Stimulated activated CD4-positive, alpha-beta T cell treated with anti-CD3 and anti-CD28 coated beads, Interleukin-15, amount 100 ng/mL, for 48 hours (primary cell): ENCODE measurements around the gene OR51I1.

Experiments used
- DNase-seq, 2 donors: peaks; one replicate each; pipeline ENCODE4 v3.0.0-alpha.2; 2020; ENCODE audit warnings: low read depth in 2 of 2

OR51I1 gene, protein sequence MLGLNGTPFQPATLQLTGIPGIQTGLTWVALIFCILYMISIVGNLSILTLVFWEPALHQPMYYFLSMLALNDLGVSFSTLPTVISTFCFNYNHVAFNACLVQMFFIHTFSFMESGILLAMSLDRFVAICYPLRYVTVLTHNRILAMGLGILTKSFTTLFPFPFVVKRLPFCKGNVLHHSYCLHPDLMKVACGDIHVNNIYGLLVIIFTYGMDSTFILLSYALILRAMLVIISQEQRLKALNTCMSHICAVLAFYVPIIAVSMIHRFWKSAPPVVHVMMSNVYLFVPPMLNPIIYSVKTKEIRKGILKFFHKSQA

GRCh38 chr11:5441414-5441813 is at the start of gene OR51I1:
OR51I1 (minus strand) TSS chr11:5441514; CDS start chr11:5441514, 0 bp downstream.
- no peak for DNase-seq

DNA sequence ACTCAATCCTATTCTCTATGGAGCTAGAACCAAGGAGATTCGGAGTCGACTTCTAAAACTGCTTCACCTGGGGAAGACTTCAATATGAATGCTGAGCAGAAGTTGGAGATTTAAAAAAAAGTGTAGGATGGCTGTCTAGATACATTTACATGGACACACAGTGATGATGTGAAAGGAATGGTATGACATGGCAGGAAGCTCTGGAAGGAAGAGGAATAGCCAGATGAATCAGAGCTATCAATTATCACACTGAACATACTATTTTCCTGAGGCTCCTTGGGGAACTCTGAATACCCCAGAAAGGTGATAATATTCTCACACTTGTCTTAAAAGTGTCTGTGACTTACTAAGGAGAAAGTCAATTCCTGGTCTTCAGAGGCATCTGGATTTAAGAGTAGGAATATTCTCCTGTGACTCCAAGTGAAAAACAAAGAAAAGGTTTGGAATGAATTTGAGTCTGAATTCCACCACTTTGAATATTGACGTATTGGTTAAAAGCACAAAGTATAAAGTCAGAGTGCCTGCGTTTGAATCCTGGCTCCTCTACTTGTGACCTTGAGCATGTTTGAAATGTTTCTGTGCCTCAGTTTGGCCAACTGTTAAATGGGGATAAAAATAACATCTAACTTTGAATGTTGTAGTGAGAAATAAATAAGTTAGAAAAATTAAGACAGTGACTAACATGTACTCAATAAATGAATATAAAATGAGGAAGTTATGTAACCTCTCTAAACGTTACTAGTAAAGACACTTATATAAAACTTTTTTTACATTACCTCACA is 48.5 kb upstream of the OR51I1 start:
- no peak for DNase-seq

DNA sequence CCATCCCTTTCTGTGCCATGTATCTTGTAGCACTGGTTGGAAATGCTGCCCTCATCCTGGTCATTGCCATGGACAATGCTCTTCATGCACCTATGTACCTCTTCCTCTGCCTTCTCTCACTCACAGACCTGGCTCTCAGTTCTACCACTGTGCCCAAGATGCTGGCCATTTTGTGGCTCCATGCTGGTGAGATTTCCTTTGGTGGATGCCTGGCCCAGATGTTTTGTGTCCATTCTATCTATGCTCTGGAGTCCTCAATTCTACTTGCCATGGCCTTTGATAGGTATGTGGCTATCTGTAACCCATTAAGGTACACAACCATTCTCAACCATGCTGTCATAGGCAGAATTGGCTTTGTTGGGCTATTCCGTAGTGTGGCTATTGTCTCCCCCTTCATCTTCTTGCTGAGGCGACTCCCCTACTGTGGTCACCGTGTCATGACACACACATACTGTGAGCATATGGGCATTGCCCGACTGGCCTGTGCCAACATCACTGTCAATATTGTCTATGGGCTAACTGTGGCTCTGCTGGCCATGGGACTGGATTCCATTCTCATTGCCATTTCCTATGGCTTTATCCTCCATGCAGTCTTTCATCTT is 47.6 kb upstream of the OR51I1 start:
- no peak for DNase-seq

DNA sequence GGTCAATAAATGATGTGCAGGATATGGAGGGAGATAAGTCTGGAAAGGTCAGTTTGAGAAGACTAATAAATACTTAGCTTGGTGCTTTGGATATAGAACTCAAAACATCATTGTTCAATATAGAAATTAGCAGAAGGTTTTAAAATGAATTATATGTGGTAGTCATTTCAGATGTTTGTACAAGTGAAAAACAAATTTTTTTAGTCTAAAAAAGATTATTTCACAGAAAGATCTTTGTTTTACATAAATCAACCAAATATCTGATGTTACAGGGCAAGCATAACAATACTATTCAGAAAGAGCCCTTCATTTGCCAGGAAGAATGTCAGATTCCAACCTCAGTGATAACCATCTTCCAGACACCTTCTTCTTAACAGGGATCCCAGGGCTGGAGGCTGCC is 47.1 kb upstream of the OR51I1 start, which contains the start of gene OR52D1:
Gene OR52D1 (plus strand): TSS at position 301 of the 400 bp plus-strand sequence. CDS start 22 bp downstream, at position 323.
- no peak for DNase-seq

GRCh38 chr11:5486421-5486820 is 45.1 kb upstream of the OR51I1 start:
- peak; percentile 5 to 7 for DNase-seq

DNA sequence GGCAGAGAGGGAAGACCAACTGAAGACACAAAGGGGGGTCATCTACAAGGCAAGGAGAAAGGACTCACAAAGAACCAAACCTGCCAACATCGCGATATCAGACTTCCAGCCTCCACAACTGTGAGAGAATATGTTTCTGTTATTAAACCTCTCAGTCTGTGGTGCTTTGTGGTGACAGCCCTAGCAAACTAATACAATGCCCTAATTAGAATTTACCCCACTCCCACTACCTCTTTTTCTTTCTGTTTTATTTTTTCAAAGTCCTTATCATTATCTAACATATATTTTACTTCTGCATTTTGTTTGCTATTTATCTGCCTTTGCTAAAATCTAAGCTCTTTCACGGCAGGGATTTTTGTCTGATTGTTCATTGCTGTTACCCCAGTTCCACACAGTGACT is 44.7 kb upstream of the OR51I1 start:
- DNase-seq, result no peak

GRCh38 chr11:5476186-5476819 is 35.0 kb upstream of the OR51I1 start:
- peak in 1 of 2 donors; percentile 15 for DNase-seq

DNA sequence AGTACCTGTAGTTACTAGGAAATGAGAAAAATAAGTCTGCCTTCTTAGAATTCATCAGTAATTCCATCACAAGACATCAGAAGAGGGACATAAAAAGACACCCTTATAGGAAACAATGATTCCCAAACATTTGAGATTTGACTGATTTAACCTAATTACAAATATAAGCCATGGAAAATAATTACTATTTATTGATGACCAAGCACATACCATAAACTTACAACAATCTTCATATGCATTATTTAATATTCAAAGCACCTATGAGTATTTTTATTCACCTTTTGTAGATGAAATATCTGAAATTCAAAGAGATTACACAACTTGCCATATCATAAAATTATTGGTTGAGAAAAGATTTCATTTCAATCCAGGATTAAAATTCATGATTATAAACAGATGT is 32.6 kb upstream of the OR51I1 start:
- no peak for DNase-seq

DNA sequence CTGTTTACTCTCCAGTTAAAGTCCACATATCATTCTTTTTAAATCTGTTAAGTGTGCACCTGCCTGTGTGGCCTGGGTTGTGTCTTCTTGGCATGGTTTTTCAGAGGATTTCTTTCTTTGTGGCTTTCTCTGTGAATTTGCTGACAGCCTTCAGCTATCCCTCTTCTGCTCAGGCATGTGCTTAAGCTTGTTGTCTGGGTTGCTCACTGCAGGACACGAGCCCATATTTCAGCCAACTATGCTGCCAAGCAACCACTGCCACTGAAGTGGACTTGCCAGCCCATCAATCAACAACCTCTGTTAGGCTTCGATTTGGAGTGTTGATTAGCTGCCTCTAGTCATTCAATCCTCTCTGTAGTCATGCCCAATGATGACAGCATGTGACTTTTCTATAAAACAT is 26.2 kb upstream of the OR51I1 start:
- no peak for DNase-seq

- DNase-seq, result no peak
Measured at GRCh38 chr11:5460983-5461621, 19.8 kb upstream of the OR51I1 start.

DNA sequence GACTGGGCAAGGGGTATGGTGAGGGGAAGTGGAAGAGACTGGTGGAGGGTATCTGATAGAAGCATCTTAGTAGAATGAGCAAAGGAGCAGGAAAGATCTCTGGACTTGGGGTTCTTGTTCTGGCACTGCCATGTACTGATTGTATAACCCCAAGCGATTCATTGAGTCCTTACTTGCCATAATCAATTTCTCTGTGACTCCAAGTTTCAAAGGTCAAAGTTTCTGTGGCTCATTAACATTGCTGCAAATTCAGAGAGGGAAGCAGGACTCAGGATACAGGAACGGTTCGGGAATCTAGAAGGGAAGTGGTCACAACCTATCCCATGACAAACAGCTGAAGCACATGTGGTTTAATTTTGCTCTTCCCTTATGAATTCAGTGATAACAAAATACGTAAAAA is 8.1 kb upstream of the OR51I1 start:
- no peak for DNase-seq

DNA sequence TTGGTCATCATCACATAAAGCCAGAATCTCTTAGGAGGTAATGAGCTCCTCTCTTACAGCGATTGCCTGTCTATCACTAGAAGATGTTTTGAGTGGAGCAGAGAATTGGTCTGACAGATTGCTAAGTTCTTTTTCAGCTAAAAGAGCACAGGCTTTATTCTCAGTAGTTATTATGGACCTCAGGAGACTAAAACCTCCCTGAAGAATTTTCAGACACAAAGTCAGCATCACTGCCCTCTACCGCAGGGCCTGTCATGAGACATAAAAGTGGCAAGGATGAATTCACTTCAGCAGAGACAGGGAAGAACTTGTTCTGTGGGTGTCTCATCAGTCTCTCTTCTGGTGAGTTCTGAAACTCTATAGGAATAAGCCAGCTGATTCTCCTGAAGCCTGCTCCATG is 7.7 kb upstream of the OR51I1 start, which contains the start of gene OR51I2:
Gene OR51I2 (plus strand): TSS at position 301 of the 400 bp plus-strand sequence. CDS start 4,166 bp downstream, outside the sequence.
- DNase-seq, result no peak

DNA sequence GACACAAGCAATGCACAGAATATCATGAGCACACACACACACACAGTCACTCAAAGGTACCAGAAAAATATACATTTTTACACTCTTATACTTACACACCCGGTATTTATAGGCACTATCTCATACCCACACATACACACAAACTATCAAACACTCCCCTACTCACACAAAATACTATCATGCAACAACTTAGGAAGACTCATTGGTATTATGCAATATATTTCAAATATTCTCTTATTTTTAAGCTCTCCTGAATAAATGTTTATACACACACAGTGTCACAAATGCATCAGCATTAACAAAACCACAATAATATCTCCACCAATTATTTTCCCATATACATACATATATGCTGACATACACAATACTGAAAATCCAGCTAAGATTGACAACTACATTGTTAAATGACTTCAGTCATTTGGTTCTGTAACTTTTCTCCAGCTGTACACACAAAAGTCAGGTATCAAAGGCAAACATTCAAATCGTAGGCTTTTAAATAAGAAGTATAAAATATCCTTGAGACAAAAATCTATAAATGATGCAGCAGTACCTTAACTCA is 2.6 kb upstream of the OR51I1 start:
- no peak for DNase-seq

GRCh38 chr11:5423131-5423530 is 18.2 kb downstream of the OR51I1 start:
- DNase-seq, result no peak

- no peak for DNase-seq
Measured at GRCh38 chr11:5421811-5422210, 19.5 kb downstream of the OR51I1 start, which contains the start of gene OR51Q1. OR51Q1 (plus strand) TSS chr11:5422111; CDS start chr11:5422201, 90 bp downstream.

DNA sequence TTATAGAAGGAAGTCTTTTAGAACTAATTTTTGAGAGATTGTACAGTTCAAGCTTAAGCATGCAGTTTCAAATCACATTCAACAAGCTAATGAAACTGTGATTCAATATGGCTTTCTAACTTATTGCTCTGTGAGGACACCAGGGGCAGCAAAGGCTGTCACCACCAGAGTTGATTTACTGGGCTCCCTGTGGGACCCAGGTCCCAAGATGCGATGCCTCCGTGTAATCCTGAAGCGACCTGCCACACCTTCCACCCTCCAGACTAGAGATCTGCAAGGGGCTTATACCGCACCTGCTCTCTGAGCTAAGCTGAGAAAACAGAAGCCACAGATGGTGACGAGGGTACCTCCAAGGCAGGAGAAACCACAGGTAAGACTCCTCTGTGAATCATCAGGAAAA is 20.3 kb downstream of the OR51I1 start:
- no peak for DNase-seq

DNA sequence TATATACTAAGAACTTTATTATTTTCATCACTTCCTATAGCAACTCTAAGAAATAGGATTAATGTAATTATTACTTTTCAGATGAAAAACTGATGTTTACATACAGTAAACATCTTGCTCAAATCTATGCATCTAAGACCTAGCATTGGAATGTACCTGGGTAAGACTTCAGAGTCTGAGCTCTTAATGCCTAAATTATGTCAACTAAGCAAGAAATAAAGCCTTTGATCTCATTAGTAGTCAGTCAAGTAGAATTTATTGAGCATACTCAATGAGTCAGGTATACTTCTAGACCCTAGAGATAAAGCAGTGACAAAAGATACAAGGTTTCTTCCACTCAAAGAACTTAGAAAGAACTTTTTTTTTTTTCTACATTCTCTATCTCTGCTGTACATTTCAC is 36.1 kb downstream of the OR51I1 start:
- no peak for DNase-seq

DNA sequence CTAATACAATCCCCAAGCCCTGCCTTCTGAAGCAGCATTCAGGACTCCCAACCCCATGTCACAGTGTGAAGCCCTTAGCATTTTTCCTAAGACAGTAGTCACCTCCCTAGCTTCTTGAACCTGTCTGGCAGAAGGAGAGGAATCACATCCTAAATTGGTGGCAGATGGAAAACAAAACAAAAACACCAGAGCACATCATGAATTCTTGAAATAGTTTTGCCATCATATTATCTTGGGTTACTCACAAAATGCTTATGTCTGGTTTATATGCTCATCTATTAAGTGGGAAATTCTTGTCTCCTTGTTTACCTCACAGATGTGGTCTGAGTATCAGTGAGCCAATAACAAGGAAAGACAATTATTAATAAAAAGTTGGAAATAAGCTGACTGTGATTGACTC is 42.4 kb downstream of the OR51I1 start:
- DNase-seq, result no peak

DNA sequence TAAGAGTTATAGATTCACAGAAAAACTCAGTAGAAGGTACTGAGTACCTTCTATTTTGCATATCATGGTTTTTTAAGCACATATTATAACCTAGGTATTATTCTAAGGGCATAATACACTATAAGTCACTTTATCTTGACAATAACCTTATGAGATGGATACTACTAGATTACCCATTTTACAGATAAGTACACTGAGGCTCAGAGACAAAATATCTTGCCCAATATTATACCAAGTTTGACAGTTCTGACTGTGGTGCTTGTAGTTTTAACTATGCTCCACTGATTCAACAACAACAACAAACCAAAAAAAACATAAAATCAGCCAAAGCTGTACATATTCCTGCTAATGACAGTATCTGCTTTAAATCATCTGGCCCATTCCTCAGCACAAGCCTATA is 47.2 kb downstream of the OR51I1 start:
- no peak for DNase-seq
